ENCODE data around the gene TTC24. TPM values are rescaled to one million over a fixed set of nuclear protein-coding genes. Genes with fewer than 3 reads are reported as not detected.
A peak's percentile ranks its signal among the peaks of the same experiment; 100 is the strongest.

TTC24 gene
- polyA plus RNA-seq, 1 of the 3 experiments (the other 2 are of a cell fraction): not detected

GRCh38 chr1:156624814-156625435 lies 45.4 kb downstream of the TTC24 start:
- TF ChIP-seq RFX5 (IDR thresholded peaks at IDR 0.05; ENCODE audit: low read length): no peak
- no peak for TF ChIP-seq FOXM1 (IDR thresholded peaks at IDR 0.05; ENCODE audit: low read depth)
- TF ChIP-seq SIN3A (IDR thresholded peaks at IDR 0.05; ENCODE audit: borderline replicate concordance, low read depth, low read length): no peak
- TF ChIP-seq RAD21 (IDR thresholded peaks at IDR 0.05; ENCODE audit: low read length): no peak
- TF ChIP-seq EZH2phosphoT487 (IDR thresholded peaks at IDR 0.05; ENCODE audit: borderline replicate concordance, low read depth): no peak; the same call in 1 of the 2 replicates
- no peak for TF ChIP-seq PBX3 (IDR thresholded peaks at IDR 0.05)
- no peak for TF ChIP-seq YY1 (IDR thresholded peaks at IDR 0.05; ENCODE audit: low read depth)
- no peak for TF ChIP-seq IRF3 (IDR thresholded peaks at IDR 0.05; ENCODE audit: low read depth, low read length)
- no peak for TF ChIP-seq REST (IDR thresholded peaks at IDR 0.05; ENCODE audit: low read depth, low read length)
- no peak for TF ChIP-seq MXI1 (IDR thresholded peaks at IDR 0.05; ENCODE audit: low read depth, low read length)
- TF ChIP-seq GABPA (IDR thresholded peaks at IDR 0.05; ENCODE audit: low read depth): no peak
- TF ChIP-seq SMC3 (IDR thresholded peaks at IDR 0.05; ENCODE audit: low read depth, low read length): no peak
- Histone ChIP-seq H2AFZ (ENCODE audit: low read depth) (no peak overlapping the region), H3K4me1 (ENCODE audit: control insufficient read depth in 1 of 2, insufficient read depth in 2 of 2, low read depth in 1 of 2, low read length in 1 of 2) (peaks cover 0 to 13% of the 10 kb centered on the region in 2 experiments; a peak in 1 of 4 replicates), H3K9me3 (no peaks in the 10 kb centered on the region), H3K36me3 (replicated peaks in 1 of 2; ENCODE audit: control insufficient read depth in 1 of 2, insufficient read depth in 2 of 2, low read length in 1 of 2) (no peaks in the 10 kb centered on the region), H3K27ac (ENCODE audit: low read depth in 2 of 2, low read length in 1 of 2) (no peak overlapping the region), H3K4me3 (ENCODE audit: low read depth in 2 of 2, low read length in 1 of 2) (peak overlapping the region; percentile 39 to 57; a peak in 3 of 4 replicates), H3K79me2 (ENCODE audit: insufficient read depth) (no peaks in the 10 kb centered on the region), H3K27me3 (ENCODE audit: insufficient read depth) (peaks cover 29% of the 10 kb centered on the region), H3K4me2 (peak overlapping the region; percentile 86), H3F3A (replicated peaks; ENCODE audit: insufficient read depth) (peaks cover 10% of the 10 kb centered on the region), H3K9me2 (no peaks in the 10 kb centered on the region), H4K20me1 (ENCODE audit: insufficient read depth) (no peaks in the 10 kb centered on the region), H3K9ac (no peak overlapping the region)
- no peak for DNase-seq
- no CpG with 5 or more reads among the region's 55 CpGs for WGBS (ENCODE audit: low lambda C conversion rate)
- CTCF ChIA-PET: interaction anchor here (0.7 to 18.0 kb wide), 35 partner anchors 9 to 270 kb away, joined by 3 to 643 read pairs (median 6); partner anchors contain the start of genes BCAN, CRABP2, IQGAP3 and ISG20L2
- POLR2A ChIA-PET: interaction anchor here (0.6 to 1.6 kb wide), 3 partner anchors 24 to 342 kb away, joined by 3 to 9 read pairs (median 3); partner anchors contain the start of gene SMG5

All from SK-N-SH (cell line).